ENCODE measurements around the gene RBMX.

Gene RBMX

GRCh38 chrX:136851526-136851925, 29.0 kb downstream of the RBMX start:
- Histone ChIP-seq H2AFZ (ENCODE audit: low read depth, low read length, severe bottlenecking) (no peak overlapping the region), H3K36me3 (ENCODE audit: low read length) (no peaks in the 10 kb centered on the region), H4K20me1 (ENCODE audit: low read depth, low read length) (no peaks in the 10 kb centered on the region), H3K27me3 (ENCODE audit: low read length) (no peaks in the 10 kb centered on the region), H3K4me3 (ENCODE audit: insufficient read depth, low read length, poor library complexity, severe bottlenecking) (no peak overlapping the region), H3K9me3 (ENCODE audit: insufficient read depth, low read length) (no peaks in the 10 kb centered on the region), H3K9ac (ENCODE audit: low read length) (no peak overlapping the region), H3F3A (ENCODE audit: insufficient read depth) (no peaks in the 10 kb centered on the region), H3K9me2 (replicated peaks; ENCODE audit: insufficient read depth, low read length) (no peaks in the 10 kb centered on the region), H3K4me2 (ENCODE audit: low read depth, low read length, poor library complexity, severe bottlenecking) (no peak overlapping the region), H3K79me2 (ENCODE audit: insufficient read depth, low read length) (no peaks in the 10 kb centered on the region), H3K27ac (ENCODE audit: low read depth, low read length) (no peak overlapping the region)
- no peak for TF ChIP-seq EZH2phosphoT487 (conservative IDR thresholded peaks at IDR 0.05; ENCODE audit: low read length)
- TF ChIP-seq CTCF (IDR thresholded peaks at IDR 0.05; ENCODE audit: insufficient read depth, low read length, poor library complexity, severe bottlenecking), result no peak

GRCh38 chrX:136850441-136851175, 29.9 kb downstream of the RBMX start:
- TF ChIP-seq EZH2phosphoT487 (conservative IDR thresholded peaks at IDR 0.05; ENCODE audit: low read length) (no peak), CTCF (IDR thresholded peaks at IDR 0.05; ENCODE audit: insufficient read depth, low read length, poor library complexity, severe bottlenecking) (no peak)
- Histone ChIP-seq H3F3A (ENCODE audit: insufficient read depth) (no peaks in the 10 kb centered on the region), H2AFZ (ENCODE audit: low read depth, low read length, severe bottlenecking) (no peak overlapping the region), H3K79me2 (ENCODE audit: insufficient read depth, low read length) (no peaks in the 10 kb centered on the region), H4K20me1 (ENCODE audit: low read depth, low read length) (no peaks in the 10 kb centered on the region), H3K4me2 (ENCODE audit: low read depth, low read length, poor library complexity, severe bottlenecking) (no peak overlapping the region), H3K27me3 (ENCODE audit: low read length) (no peaks in the 10 kb centered on the region), H3K27ac (ENCODE audit: low read depth, low read length) (no peak overlapping the region), H3K9ac (ENCODE audit: low read length) (no peak overlapping the region), H3K9me3 (ENCODE audit: insufficient read depth, low read length) (no peaks in the 10 kb centered on the region), H3K36me3 (ENCODE audit: low read length) (no peaks in the 10 kb centered on the region), H3K4me3 (ENCODE audit: insufficient read depth, low read length, poor library complexity, severe bottlenecking) (no peak overlapping the region), H3K9me2 (replicated peaks; ENCODE audit: insufficient read depth, low read length) (no peaks in the 10 kb centered on the region)

- Histone ChIP-seq H3K27me3 (ENCODE audit: low read length) (no peaks in the 10 kb centered on the region), H3K9me3 (ENCODE audit: insufficient read depth, low read length) (no peaks in the 10 kb centered on the region), H3K27ac (ENCODE audit: low read depth, low read length) (no peak overlapping the region), H4K20me1 (ENCODE audit: low read depth, low read length) (no peaks in the 10 kb centered on the region), H3K36me3 (ENCODE audit: low read length) (no peaks in the 10 kb centered on the region), H3K9ac (ENCODE audit: low read length) (no peak overlapping the region), H3K4me2 (ENCODE audit: low read depth, low read length, poor library complexity, severe bottlenecking) (no peak overlapping the region), H2AFZ (ENCODE audit: low read depth, low read length, severe bottlenecking) (no peak overlapping the region), H3K79me2 (ENCODE audit: insufficient read depth, low read length) (no peaks in the 10 kb centered on the region), H3K4me3 (ENCODE audit: insufficient read depth, low read length, poor library complexity, severe bottlenecking) (no peak overlapping the region), H3F3A (ENCODE audit: insufficient read depth) (no peaks in the 10 kb centered on the region), H3K9me2 (replicated peaks; ENCODE audit: insufficient read depth, low read length) (no peaks in the 10 kb centered on the region)
- TF ChIP-seq EZH2phosphoT487 (conservative IDR thresholded peaks at IDR 0.05; ENCODE audit: low read length), result no peak
- no peak for TF ChIP-seq CTCF (IDR thresholded peaks at IDR 0.05; ENCODE audit: insufficient read depth, low read length, poor library complexity, severe bottlenecking)
Observed at GRCh38 chrX:136849395-136849794, 31.1 kb downstream of the RBMX start.
